Measurements from ENCODE around the gene CRB2. TPM values are rescaled to one million over a fixed set of nuclear protein-coding genes. Genes with fewer than 3 reads are reported as not detected.

CRB2 gene
- total and polyA plus RNA-seq, 3 experiments from 2014 or later: 0.05 TPM; not detected in 2

DNA sequence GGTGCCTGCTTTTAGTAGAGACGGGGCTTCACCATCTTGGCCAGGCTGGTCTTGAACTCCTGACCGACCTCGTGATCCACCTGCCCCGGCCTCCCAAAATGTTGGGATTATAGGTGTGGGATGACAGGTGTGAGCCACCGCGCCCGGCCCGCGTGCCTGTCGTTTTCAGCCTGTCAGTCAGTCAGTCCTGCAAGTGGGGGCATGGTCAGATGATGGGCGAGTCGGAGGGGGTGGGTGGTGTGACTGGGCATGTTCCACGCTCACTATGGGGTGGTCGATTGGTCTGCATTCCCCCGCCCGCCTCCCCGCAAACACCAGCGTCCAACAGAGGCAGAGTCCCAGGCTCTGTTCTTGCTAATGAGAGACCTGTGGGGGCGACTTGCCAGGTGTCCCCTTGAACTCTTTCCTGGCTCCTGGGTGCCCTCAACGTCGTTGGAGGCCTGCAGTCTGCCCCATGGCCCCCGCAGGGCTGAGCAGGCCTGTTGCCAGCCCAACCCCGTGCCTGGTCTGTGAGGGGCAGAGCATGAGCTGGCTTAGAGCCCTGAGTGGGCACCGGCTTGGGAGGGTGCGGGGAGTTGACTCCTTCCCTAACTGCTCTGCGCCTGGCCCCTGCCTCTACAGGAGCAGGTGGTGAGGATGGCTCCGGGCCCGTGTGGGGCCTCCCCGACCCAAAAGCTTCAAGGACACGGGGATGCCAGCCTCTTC is 23.1 kb downstream of the CRB2 start:
- peaks cover 0 to 7% (median 0%) of the 10 kb centered on the region in 3 donors for H3K36me3 Mint-ChIP-seq
- Histone ChIP-seq H3K4me3 (ENCODE audit: low read length) (no peak overlapping the region), H3K4me1 (ENCODE audit: insufficient read depth, low read length) (no peaks in the 10 kb centered on the region), H3K36me3 (ENCODE audit: insufficient read depth, low read length) (no peaks in the 10 kb centered on the region), H3K27ac (ENCODE audit: low read depth, low read length) (no peak overlapping the region), H3K9me3 (ENCODE audit: low read length) (no peaks in the 10 kb centered on the region), H3K27me3 (ENCODE audit: insufficient read depth, low read length, poor library complexity, severe bottlenecking) (peaks cover 3% of the 10 kb centered on the region)
- no peak overlapping the region for H3K4me3 Mint-ChIP-seq
- ChIA-PET POLR2A (no interaction called here), CTCF (no interaction called here)
- no peaks in the 10 kb centered on the region for H3K9me3 Mint-ChIP-seq
- no peak overlapping the region for H3K27ac Mint-ChIP-seq
- H3K4me1 Mint-ChIP-seq: peaks cover 0 to 4% (median 0%) of the 10 kb centered on the region in 3 donors
- DNase-seq: no peak
- peaks cover 4 to 12% of the 10 kb centered on the region in 2 donors for H3K27me3 Mint-ChIP-seq

DNA sequence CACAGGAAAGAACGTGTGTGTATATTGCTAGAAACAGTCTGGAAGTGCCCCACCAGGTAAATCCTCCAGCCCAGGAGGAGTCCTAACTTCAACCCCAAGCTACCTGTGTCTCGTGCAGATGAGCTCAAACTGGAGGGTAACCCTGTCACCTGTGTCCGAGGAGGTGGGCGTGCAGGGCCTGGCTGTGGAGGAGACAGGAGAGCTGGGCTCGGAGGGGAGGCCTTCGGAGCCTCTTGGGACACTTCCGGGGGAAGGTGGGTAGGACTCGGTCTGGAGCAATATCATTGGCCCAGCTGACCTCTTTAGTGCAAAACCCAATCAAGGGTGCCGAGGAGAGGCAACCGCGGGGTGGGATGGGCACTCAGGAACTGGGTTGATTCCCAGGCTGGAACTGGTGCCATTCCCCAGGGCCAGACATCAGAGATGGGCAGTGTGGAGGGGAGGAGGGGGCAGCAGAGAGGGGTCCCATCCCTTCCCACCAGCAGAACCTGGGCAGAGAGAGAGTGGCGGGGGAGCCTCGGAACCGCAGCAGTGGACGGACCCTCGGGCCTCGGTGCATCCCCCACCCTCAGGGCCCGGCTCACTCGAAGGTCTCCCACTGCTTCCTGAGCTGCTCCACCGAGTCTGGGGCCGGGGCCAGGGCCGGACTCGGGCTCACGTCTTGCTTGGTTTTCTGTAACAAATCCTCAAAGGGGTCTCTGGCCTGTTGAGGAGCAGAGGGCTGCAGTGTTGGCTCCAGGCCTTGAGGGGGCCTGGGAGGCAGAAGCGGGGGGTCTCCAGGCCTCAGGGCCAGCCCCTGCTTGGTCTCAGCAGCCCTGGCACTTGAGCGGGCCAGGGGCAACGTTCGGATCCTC is 25.1 kb downstream of the CRB2 start:
- Histone ChIP-seq H3K4me1 (ENCODE audit: insufficient read depth, low read length) (no peaks in the 10 kb centered on the region), H3K4me3 (ENCODE audit: low read length) (no peak overlapping the region), H3K27me3 (ENCODE audit: insufficient read depth, low read length, poor library complexity, severe bottlenecking) (no peaks in the 10 kb centered on the region), H3K36me3 (ENCODE audit: insufficient read depth, low read length) (no peaks in the 10 kb centered on the region), H3K27ac (ENCODE audit: low read depth, low read length) (no peak overlapping the region), H3K9me3 (ENCODE audit: low read length) (no peaks in the 10 kb centered on the region)
- ChIA-PET CTCF (no interaction called here), POLR2A (no interaction called here)
- Mint-ChIP-seq H3K4me3 (no peak overlapping the region), H3K9me3 (no peaks in the 10 kb centered on the region), H3K27ac (peak overlapping the region in 2 of 8 donors; percentile 23 to 83), H3K27me3 (peaks cover 0 to 2% of the 10 kb centered on the region in 2 donors), H3K36me3 (peaks cover 0 to 7% (median 0%) of the 10 kb centered on the region in 3 donors), H3K4me1 (peaks cover 0 to 3% (median 3%) of the 10 kb centered on the region in 3 donors)
- DNase-seq: no peak

GRCh38 chr9:123382653-123383511 is 26.9 kb downstream of the CRB2 start:
- Histone ChIP-seq H3K27ac (ENCODE audit: low read depth, low read length) (no peak overlapping the region), H3K36me3 (ENCODE audit: insufficient read depth, low read length) (no peaks in the 10 kb centered on the region), H3K4me1 (ENCODE audit: insufficient read depth, low read length) (no peaks in the 10 kb centered on the region), H3K4me3 (ENCODE audit: low read length) (no peak overlapping the region), H3K9me3 (ENCODE audit: low read length) (no peaks in the 10 kb centered on the region), H3K27me3 (ENCODE audit: insufficient read depth, low read length, poor library complexity, severe bottlenecking) (no peaks in the 10 kb centered on the region)
- Mint-ChIP-seq H3K27ac (no peak overlapping the region), H3K4me3 (no peak overlapping the region), H3K27me3 (no peaks in the 10 kb centered on the region), H3K36me3 (peaks cover 0 to 7% (median 0%) of the 10 kb centered on the region in 3 donors), H3K4me1 (peaks cover 0 to 3% (median 3%) of the 10 kb centered on the region in 3 donors), H3K9me3 (no peaks in the 10 kb centered on the region)
- no peak for DNase-seq
- ChIA-PET POLR2A (no interaction called here), CTCF (interaction anchor here (0.5 to 1.2 kb wide), 2 partner anchors 33 to 375 kb away, joined by 3 read pairs; no protein-coding TSS in a partner anchor)

- Mint-ChIP-seq H3K27ac (no peak overlapping the region), H3K4me1 (peaks cover 0 to 3% (median 3%) of the 10 kb centered on the region in 3 donors), H3K36me3 (peaks cover 0 to 7% (median 0%) of the 10 kb centered on the region in 3 donors), H3K4me3 (peak overlapping the region in 1 of 7 donors; percentile 51), H3K27me3 (no peaks in the 10 kb centered on the region), H3K9me3 (no peaks in the 10 kb centered on the region)
- ChIA-PET CTCF (interaction anchor here (0.5 kb wide), 1 partner anchor 376 kb away, joined by 3 read pairs; no protein-coding TSS in a partner anchor), POLR2A (no interaction called here)
- Histone ChIP-seq H3K36me3 (ENCODE audit: insufficient read depth, low read length) (no peaks in the 10 kb centered on the region), H3K9me3 (ENCODE audit: low read length) (no peaks in the 10 kb centered on the region), H3K27me3 (ENCODE audit: insufficient read depth, low read length, poor library complexity, severe bottlenecking) (no peaks in the 10 kb centered on the region), H3K4me3 (ENCODE audit: low read length) (no peak overlapping the region), H3K27ac (ENCODE audit: low read depth, low read length) (no peak overlapping the region), H3K4me1 (ENCODE audit: insufficient read depth, low read length) (no peaks in the 10 kb centered on the region)
- no peak for DNase-seq
These were observed 27.6 kb downstream of the CRB2 start for GRCh38 chr9:123383512-123384170.

GRCh38 chr9:123387686-123388085 is 31.7 kb downstream of the CRB2 start:
- Mint-ChIP-seq H3K27ac (peak overlapping the region in 1 of 8 donors; percentile 52), H3K4me3 (no peak overlapping the region), H3K36me3 (peaks cover 0 to 2% (median 0%) of the 10 kb centered on the region in 3 donors), H3K27me3 (no peaks in the 10 kb centered on the region), H3K4me1 (peaks cover 0 to 3% (median 3%) of the 10 kb centered on the region in 3 donors), H3K9me3 (no peaks in the 10 kb centered on the region)
- ChIA-PET POLR2A (no interaction called here), CTCF (no interaction called here)
- H3K9me3 ChIP-seq (ENCODE audit: low read length): no peaks in the 10 kb centered on the region
- H3K27ac ChIP-seq (ENCODE audit: low read depth, low read length): no peak overlapping the region
- no peak overlapping the region for H3K4me3 ChIP-seq (ENCODE audit: low read length)
- no peaks in the 10 kb centered on the region for H3K4me1 ChIP-seq (ENCODE audit: insufficient read depth, low read length)
- no peaks in the 10 kb centered on the region for H3K36me3 ChIP-seq (ENCODE audit: insufficient read depth, low read length)
- no peaks in the 10 kb centered on the region for H3K27me3 ChIP-seq (ENCODE audit: insufficient read depth, low read length, poor library complexity, severe bottlenecking)
- no peak for DNase-seq

- DNase-seq: no peak
- Histone ChIP-seq H3K9me3 (ENCODE audit: low read length) (no peaks in the 10 kb centered on the region), H3K27ac (ENCODE audit: low read depth, low read length) (no peak overlapping the region), H3K4me1 (ENCODE audit: insufficient read depth, low read length) (no peaks in the 10 kb centered on the region), H3K36me3 (ENCODE audit: insufficient read depth, low read length) (no peaks in the 10 kb centered on the region), H3K27me3 (ENCODE audit: insufficient read depth, low read length, poor library complexity, severe bottlenecking) (no peaks in the 10 kb centered on the region), H3K4me3 (ENCODE audit: low read length) (no peak overlapping the region)
- no peaks in the 10 kb centered on the region for H3K27me3 Mint-ChIP-seq
- CTCF ChIA-PET: no interaction called here
- no peaks in the 10 kb centered on the region for H3K36me3 Mint-ChIP-seq
- no peak overlapping the region for H3K4me3 Mint-ChIP-seq
- POLR2A ChIA-PET: no interaction called here
- no peak overlapping the region for H3K27ac Mint-ChIP-seq
- peaks cover 0 to 3% (median 3%) of the 10 kb centered on the region in 3 donors for H3K4me1 Mint-ChIP-seq
- no peaks in the 10 kb centered on the region for H3K9me3 Mint-ChIP-seq
These were observed 33.1 kb downstream of the CRB2 start for GRCh38 chr9:123389070-123389469.

DNA sequence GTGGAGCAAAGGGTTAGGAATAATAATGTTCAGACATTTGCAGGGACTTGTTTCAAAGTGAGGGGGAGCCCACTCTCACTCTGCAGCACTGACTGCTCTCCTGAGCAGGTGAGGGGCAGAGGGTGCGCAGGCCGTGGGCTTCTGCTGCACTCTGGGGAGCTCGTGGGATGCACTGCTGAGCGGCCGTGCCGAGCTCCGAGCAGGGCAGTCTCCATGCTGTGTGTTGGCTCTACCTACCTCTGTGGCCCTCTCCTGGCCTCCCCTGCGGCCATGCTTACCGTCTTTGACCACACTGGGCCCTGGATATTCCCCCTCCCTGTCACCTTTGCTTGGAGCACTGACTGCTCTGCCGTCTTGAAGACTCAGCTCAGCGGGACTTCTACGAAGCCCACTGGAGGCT is 33.7 kb downstream of the CRB2 start:
- H3K27ac Mint-ChIP-seq: no peak overlapping the region
- no peaks in the 10 kb centered on the region for H3K9me3 Mint-ChIP-seq
- Histone ChIP-seq H3K27me3 (ENCODE audit: insufficient read depth, low read length, poor library complexity, severe bottlenecking) (no peaks in the 10 kb centered on the region), H3K36me3 (ENCODE audit: insufficient read depth, low read length) (no peaks in the 10 kb centered on the region), H3K4me3 (ENCODE audit: low read length) (no peak overlapping the region), H3K9me3 (ENCODE audit: low read length) (no peaks in the 10 kb centered on the region), H3K4me1 (ENCODE audit: insufficient read depth, low read length) (no peaks in the 10 kb centered on the region), H3K27ac (ENCODE audit: low read depth, low read length) (no peak overlapping the region)
- CTCF ChIA-PET: interaction anchor here (0.5 kb wide), 1 partner anchor 654 kb away, joined by 3 read pairs; no protein-coding TSS in a partner anchor
- no peak overlapping the region for H3K4me3 Mint-ChIP-seq
- DNase-seq: no peak
- H3K36me3 Mint-ChIP-seq: no peaks in the 10 kb centered on the region
- peaks cover 0 to 3% (median 3%) of the 10 kb centered on the region in 3 donors for H3K4me1 Mint-ChIP-seq
- POLR2A ChIA-PET: no interaction called here
- H3K27me3 Mint-ChIP-seq: no peaks in the 10 kb centered on the region
